ENCODE data around the gene NEXMIF.
"Not testable (repeated sequence)": the region's sequence is repeated elsewhere in the genome, so short reads cannot be mapped to it uniquely, and the experiment has no call there.

NEXMIF gene

GRCh38 chrX:74788545-74789086 lies 136.6 kb downstream of the NEXMIF start:
- DNase-seq (ENCODE audit: low read depth), result no peak

GRCh38 chrX:74784629-74785028 lies 140.6 kb downstream of the NEXMIF start:
- no peak for DNase-seq (ENCODE audit: low read depth)

GRCh38 chrX:74781507-74782034 lies 143.7 kb downstream of the NEXMIF start:
- DNase-seq (ENCODE audit: low read depth), result no peak

- DNase-seq (ENCODE audit: low read depth), result no peak
Measured at GRCh38 chrX:74779175-74779574, 146.1 kb downstream of the NEXMIF start.

GRCh38 chrX:74774988-74775387 lies 150.3 kb downstream of the NEXMIF start:
- DNase-seq (ENCODE audit: low read depth), result no peak

- DNase-seq (ENCODE audit: low read depth), result no peak
Measured at GRCh38 chrX:74736450-74736849, 188.8 kb downstream of the NEXMIF start.

GRCh38 chrX:74705269-74705668 lies 220.0 kb downstream of the NEXMIF start:
- no peak for DNase-seq (ENCODE audit: low read depth)

- DNase-seq (ENCODE audit: low read depth), result not testable (repeated sequence)
Measured at GRCh38 chrX:74701343-74701742, 223.9 kb downstream of the NEXMIF start.

GRCh38 chrX:74684466-74684865 lies 240.8 kb downstream of the NEXMIF start:
- DNase-seq (ENCODE audit: low read depth), result no peak
